Measurements from ENCODE around the gene AGAP2. TPM values are rescaled to one million over a fixed set of nuclear protein-coding genes. Genes with fewer than 3 reads are reported as not detected.

AGAP2 gene
- total RNA-seq: 1 to 10 TPM in 3 of 4 donors, under 1 TPM in 1; 0.45 to 1.4 (median 1.3) TPM

- peak within 1 kb of the TSS; percentile 49 for H3K4me3 ChIP-seq
- TF ChIP-seq CTCF (IDR thresholded peaks at IDR 0.05): no peak
- TF ChIP-seq POLR2A (IDR thresholded peaks at IDR 0.05): no peak
- no peak for TF ChIP-seq POLR2AphosphoS5 (IDR thresholded peaks at IDR 0.05)
- TF ChIP-seq EP300 (IDR thresholded peaks at IDR 0.05): no peak
- H3K27ac ChIP-seq: no peak within 1 kb of the TSS
- 19% methylated on average over 33 of the region's 36 CpGs for WGBS
- H3K9me3 ChIP-seq: no peaks in the 10 kb centered on the region
- H3K36me3 ChIP-seq: no peaks in the 10 kb centered on the region
- H3K27me3 ChIP-seq: peaks cover 69% of the 10 kb centered on the region
- peak in 1 of 2 donors; percentile 61 for DNase-seq (ENCODE audit: low spot score in 2 of 2)
- peaks cover 43% of the 10 kb centered on the region for H3K4me1 ChIP-seq
Observed at GRCh38 chr12:57738661-57739237, at the start of gene AGAP2. Gene AGAP2 (minus strand): TSS chr12:57738742. CDS start chr12:57738246, 496 bp downstream.

GRCh38 chr12:57783861-57784260 lies 45.3 kb upstream of the AGAP2 start:
- Histone ChIP-seq H3K4me3 (peak overlapping the region; percentile 93), H3K36me3 (peaks cover 30% of the 10 kb centered on the region), H3K27ac (no peak overlapping the region), H3K27me3 (no peaks in the 10 kb centered on the region), H3K9me3 (no peaks in the 10 kb centered on the region), H3K4me1 (peaks cover 23% of the 10 kb centered on the region)
- TF ChIP-seq EP300 (IDR thresholded peaks at IDR 0.05) (no peak), CTCF (IDR thresholded peaks at IDR 0.05) (no peak), POLR2AphosphoS5 (IDR thresholded peaks at IDR 0.05) (no peak), POLR2A (IDR thresholded peaks at IDR 0.05) (no peak)
- no peak for DNase-seq (ENCODE audit: low spot score in 2 of 2)
- WGBS: 92% methylated on average over 11 of the region's 11 CpGs

- TF ChIP-seq POLR2A (IDR thresholded peaks at IDR 0.05) (no peak), EP300 (IDR thresholded peaks at IDR 0.05) (no peak), POLR2AphosphoS5 (IDR thresholded peaks at IDR 0.05) (no peak), CTCF (IDR thresholded peaks at IDR 0.05) (no peak)
- no peak overlapping the region for H3K27ac ChIP-seq
- H3K4me3 ChIP-seq: peak overlapping the region; percentile 93
- peaks cover 28% of the 10 kb centered on the region for H3K36me3 ChIP-seq
- DNase-seq (ENCODE audit: low spot score in 2 of 2): no peak
- peaks cover 23% of the 10 kb centered on the region for H3K4me1 ChIP-seq
- H3K9me3 ChIP-seq: no peaks in the 10 kb centered on the region
- WGBS: 80% methylated on average over 12 of the region's 12 CpGs
- H3K27me3 ChIP-seq: no peaks in the 10 kb centered on the region
Observed at GRCh38 chr12:57783466-57783801, 44.9 kb upstream of the AGAP2 start.

- peak within 1 kb of the TSS; percentile 93 for H3K4me3 ChIP-seq
- peaks cover 28% of the 10 kb centered on the region for H3K36me3 ChIP-seq
- TF ChIP-seq POLR2A (IDR thresholded peaks at IDR 0.05) (peak in 1 of 2 donors; percentile 51), CTCF (IDR thresholded peaks at IDR 0.05) (peak; percentile 81 to 98), POLR2AphosphoS5 (IDR thresholded peaks at IDR 0.05) (peak; percentile 74 to 99 (median 89)), EP300 (IDR thresholded peaks at IDR 0.05) (no peak)
- under 1% methylated on average over 45 of the region's 45 CpGs for WGBS
- peak; percentile 98 to 99 for DNase-seq (ENCODE audit: low spot score in 2 of 2)
- no peaks in the 10 kb centered on the region for H3K27me3 ChIP-seq
- peak within 1 kb of the TSS; percentile 85 for H3K27ac ChIP-seq
- H3K4me1 ChIP-seq: peaks cover 23% of the 10 kb centered on the region
- H3K9me3 ChIP-seq: no peaks in the 10 kb centered on the region
Observed at GRCh38 chr12:57782608-57783465, 44.3 kb upstream of the AGAP2 start, which contains the start of gene TSFM. Gene TSFM (plus strand): TSS chr12:57782787. CDS start chr12:57782802, 15 bp downstream.

GRCh38 chr12:57782243-57782607 lies 43.7 kb upstream of the AGAP2 start:
- no peak for DNase-seq (ENCODE audit: low spot score in 2 of 2)
- TF ChIP-seq CTCF (IDR thresholded peaks at IDR 0.05): no peak
- TF ChIP-seq POLR2AphosphoS5 (IDR thresholded peaks at IDR 0.05): no peak
- TF ChIP-seq EP300 (IDR thresholded peaks at IDR 0.05): no peak
- no peak for TF ChIP-seq POLR2A (IDR thresholded peaks at IDR 0.05)
- Histone ChIP-seq H3K4me1 (peaks cover 23% of the 10 kb centered on the region), H3K36me3 (peaks cover 24% of the 10 kb centered on the region), H3K4me3 (peak overlapping the region; percentile 93), H3K27me3 (no peaks in the 10 kb centered on the region), H3K9me3 (no peaks in the 10 kb centered on the region), H3K27ac (no peak overlapping the region)
- WGBS: 19% methylated on average over 4 of the region's 4 CpGs
